HG02798 (cell line): ENCODE data around the gene ZNF774.
A peak's percentile ranks its signal among the peaks of the same experiment; 100 is the strongest.
"Not testable (repeated sequence)": the region's sequence is repeated elsewhere in the genome, so short reads cannot be mapped to it uniquely, and the experiment has no call there.

Source experiments
- ATAC-seq: cut with Tn5 transposase; IDR thresholded peaks from one replicate; pipeline ENCODE4 v1.9.1; 2021; ENCODE audit warnings: mild to moderate bottlenecking; ENCODE audit not compliant: unreplicated experiment, poor library complexity

Gene ZNF774

DNA sequence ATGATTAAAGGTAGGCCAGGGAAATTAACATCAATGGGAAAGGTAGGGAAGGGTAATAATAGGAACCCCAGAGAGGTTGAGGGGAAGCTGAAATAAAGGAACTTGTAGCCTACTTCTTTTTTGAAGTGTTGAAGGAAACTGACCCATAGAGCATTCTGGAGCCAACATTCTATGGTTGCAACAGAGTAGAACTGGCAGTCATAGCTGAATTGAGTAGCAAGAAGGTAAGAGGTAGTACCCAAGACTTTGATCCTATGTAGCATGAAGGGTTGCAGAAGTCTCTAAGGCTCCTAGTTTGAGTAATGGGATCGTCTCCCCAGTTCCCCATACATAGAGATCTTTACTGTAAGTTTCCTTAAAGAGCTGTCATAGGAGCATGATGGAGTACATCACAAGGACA lies 7.4 kb upstream of the ZNF774 start:
- no peak for ATAC-seq

DNA sequence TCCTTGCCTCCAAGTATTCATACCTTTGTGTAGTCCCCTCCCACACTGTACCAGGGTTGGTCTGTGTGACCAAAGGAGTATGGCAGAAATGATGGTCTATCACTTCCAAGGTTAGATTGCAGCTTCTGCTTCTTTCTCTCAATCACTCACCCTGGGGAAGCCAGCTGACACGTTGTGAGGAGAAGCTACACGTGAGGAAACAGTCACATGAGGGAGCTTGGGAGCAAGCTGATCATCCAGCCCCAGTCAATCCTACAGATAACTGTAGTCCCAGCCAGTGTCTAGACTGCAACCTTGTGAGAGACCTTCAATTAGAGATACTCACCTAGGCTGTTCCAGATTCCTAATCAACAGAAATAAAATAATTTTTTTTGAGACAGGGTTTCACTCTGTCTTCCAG lies 6.2 kb upstream of the ZNF774 start:
- no peak for ATAC-seq

DNA sequence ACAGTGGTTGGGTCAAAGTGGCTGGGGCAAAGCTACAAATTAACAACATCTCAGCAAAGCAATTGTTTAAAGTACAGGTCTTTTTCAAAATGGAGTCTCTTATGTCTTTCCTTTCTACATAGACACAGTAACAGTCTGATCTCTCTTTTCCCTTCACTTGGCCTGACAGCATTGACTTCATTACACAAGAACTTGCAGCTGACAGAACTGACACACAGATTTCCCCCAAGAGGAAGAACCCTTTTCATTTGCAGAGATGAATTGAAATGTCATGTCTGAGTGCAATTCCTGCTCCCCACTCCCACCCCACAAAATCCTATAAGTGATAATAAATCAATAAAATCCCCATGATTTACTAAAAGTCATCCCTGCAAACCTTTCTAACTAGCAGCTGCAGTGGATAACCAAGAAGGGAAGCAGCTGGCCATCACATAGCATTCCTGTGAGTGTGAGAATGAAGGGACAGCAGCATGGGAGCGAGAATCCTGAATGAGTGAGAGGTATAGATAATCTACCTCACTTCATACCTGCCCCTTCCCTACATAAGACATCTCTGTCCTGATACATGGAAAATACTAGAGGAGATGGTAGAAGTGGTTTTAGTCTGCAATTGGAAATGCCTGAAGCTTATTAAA lies 4.5 kb upstream of the ZNF774 start:
- not testable (repeated sequence) for ATAC-seq

DNA sequence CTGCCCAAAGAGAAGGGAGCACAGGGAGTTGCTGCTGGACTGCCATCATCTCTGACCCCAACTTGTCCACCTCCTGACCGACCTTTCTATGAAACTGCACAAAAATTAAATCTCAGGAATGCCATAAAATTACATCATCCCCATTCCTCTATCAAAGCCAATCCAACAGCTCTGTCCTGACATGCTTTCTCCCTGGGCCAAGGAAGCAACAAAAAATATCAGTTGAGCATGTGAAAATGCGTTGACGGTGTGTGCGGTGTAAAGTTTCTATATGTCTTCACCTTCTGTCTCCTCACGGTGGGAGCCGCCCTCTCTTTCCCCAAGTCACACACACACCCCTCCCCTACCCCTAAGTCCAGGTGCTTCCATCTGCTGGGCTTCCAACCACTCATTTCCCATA lies 3.6 kb upstream of the ZNF774 start:
- ATAC-seq, result no peak

DNA sequence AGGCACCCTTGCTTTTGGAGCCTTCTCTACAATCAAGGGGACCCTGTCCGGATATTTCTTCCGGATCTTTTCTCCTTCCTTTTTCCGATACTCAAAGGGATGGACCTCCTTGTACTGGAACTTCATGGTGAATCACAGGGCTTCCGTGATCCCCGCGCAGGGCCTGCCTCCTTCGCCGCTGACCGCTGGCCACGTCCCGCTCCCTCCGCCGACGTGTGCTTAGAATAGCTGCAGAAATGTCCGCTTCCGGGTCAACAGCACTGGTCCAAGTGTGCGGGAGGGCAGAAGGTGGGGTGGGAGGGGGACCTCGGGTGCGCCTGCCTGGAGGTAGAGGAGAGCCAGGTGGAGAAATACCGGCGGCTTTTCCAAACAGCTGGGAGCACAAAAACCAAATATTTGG lies 3.0 kb upstream of the ZNF774 start:
- no peak for ATAC-seq

DNA sequence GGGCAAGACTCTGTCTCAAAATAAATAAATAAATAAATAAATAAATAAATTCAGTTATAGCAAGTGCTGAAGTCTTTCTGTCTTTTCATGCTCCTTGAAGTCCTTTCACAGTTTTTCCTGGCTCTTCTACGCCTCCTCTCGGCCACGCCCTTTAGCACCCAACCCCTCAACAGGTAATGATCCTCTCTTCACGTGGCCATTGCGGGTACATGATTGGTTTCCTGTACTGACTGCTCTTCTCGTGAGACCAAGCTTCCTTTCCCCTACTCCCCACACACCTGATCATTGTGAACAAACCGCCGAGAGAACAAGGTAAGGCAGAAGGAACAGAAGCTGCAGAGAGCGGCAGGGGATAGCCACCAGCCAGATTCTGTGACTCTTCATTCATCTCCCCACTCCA lies 2.3 kb upstream of the ZNF774 start:
- ATAC-seq, result no peak

DNA sequence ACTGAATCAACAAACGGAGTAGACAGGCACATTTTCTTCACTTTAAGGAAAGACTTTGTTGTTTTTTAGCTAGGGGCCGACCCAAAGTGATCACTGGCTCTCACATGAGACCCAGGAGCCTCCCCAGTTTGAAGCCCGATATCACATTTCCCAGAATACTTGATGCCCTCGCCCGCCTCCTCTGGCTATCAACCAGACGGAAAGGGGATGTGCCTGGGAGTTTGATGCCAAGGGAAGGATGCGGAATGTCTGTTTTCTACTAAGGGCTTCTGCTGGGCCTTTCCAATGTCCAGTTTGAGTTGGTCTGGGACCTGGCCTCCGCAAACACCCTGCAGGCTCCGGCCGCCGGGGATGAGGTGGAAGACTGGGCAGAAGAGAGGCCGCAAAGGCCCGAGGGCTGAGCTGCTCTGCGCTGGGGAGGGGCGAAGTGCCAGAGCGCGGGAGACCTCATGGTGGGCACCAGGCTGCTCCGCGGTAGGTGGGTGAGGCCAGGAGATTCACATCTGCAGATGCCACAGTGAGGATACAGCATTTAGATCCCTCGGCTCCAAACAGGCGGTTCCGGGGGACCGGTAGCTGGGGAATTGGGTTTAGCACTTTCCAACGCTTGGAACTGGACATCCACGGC lies 491 bp upstream of the ZNF774 start:
- ATAC-seq, result peak; percentile 11

DNA sequence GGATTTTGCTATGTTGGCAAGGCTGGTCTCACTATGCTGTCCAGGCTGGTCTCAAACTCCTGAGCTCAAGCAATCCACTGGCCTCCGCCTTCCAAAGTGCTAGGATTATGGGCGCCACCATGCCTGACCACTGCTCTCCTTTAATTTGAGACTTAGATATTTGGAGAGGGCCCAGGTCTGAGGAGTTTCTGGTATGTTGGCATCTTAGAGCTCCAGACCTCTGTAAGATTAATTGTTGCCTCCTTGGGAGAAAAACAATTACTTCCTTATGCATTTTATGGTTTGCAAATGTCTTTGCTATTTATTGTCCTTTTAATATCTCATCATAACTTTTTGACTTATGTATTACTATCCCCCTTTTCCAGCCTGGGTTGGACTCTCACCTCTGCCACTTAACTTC lies 2.9 kb downstream of the ZNF774 start:
- ATAC-seq, result no peak

DNA sequence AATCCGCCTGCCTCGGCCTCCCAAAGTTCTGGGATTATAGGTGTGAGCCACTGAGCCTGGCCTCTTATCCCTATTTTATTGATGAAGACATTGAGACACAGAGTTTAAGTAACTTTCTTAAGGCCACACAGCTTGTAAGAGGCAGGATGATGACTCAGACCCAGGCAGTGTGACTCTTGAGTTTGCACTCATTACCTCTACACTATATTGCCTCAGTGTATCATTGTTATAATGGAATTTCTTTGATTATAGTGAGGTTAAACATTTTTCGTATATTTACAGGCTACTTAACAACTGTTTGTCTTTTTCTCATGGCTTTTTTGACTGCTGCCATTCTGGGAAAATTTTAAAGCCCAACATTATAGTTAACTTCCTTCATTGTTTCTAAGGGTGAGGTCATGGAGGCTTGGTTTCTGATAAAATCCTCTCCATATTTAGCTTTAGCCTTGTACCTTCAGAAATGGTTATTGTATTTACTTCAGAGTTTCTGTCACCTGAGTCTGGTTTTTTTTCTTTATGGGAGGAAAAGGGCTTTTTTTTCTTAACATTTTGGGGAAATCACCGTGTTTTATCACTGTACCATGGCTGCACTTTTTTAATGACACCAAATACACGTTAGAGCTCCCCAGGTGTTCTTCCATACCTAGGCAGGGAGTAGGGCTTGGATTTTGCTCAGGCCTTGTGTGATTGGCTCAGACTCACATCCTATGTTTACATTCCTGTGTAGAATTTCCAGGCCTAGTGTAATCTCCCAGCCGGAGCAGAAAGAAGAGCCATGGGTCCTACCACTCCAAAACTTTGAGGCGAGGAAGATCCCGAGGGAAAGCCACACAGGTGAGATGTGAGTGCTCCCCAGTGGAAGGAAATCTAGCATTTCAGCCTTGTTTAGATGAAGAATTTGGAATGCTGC lies 6.3 kb downstream of the ZNF774 start:
- no peak for ATAC-seq

DNA sequence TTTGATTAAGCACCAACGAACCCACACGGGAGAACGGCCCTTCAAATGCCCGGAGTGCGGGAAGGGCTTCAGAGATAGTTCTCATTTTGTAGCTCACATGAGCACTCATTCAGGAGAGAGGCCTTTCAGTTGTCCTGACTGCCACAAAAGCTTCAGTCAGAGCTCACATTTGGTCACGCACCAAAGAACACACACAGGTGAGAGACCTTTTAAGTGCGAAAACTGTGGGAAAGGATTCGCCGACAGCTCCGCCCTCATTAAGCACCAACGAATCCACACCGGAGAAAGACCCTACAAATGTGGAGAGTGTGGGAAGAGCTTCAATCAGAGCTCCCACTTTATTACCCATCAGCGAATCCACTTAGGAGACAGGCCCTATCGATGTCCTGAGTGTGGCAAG lies 8.7 kb downstream of the ZNF774 start:
- no peak for ATAC-seq

DNA sequence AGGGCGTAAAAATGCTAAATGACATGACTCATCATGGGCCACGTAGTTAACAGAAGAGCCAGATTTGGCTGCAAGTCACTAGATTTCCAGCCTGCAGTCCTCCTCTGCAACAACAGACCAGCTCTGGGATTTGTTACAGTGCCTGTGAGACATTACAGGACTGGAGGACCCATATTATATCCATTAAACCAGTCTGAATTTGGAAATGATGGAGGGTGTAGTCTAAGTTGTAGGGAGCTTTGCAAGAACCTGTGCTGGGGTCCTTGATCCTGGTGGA lies 10.8 kb downstream of the ZNF774 start:
- no peak for ATAC-seq

DNA sequence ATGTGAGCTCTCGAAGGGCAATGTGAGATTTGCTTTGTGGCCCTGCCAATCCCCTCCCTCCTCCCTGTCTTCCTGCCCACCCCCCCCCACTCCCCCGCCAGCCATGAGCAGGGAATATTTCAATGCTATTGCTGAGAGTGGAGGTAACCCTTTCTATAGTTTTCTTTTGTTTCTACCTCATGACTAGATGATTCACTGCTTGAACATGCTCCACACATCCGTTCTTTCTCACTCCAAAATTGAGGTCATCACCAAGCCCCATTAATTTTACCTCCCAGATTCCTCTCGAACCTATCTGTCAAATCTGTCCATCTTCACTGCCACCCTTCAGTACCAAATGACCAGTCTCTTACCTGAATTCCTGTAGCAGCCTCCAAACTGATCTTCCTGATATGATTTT lies 12.2 kb downstream of the ZNF774 start:
- no peak for ATAC-seq

DNA sequence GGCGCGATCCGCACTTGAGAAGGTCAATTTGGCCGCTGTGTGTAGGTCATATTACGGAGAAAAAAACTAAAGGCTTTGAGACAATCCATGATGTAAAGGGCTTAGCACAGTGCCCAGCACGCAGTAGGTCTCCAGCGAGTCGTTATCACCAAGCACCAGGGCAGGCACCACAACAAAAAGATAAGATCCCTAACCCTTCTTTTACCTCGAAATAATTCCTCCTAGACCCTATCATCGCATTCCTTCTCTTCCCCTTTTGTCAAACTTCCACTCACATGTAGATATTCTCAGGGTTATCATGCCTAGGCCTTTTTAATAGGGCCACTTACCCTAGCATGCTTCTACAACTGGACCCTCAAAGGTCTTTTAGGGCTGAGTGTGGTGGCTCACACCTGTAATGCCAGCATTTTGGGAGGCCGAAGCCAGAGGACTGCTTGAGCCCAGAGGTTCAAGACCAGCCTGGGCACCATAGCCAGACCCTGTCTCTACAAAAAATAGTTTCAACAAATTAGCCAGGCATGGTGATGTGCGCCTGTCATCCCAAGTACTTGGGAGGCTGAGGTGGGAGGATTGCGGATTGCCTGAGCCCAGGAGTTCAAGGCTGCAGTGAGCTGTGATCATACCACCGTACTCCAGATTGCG lies 13.5 kb downstream of the ZNF774 start:
- ATAC-seq, result no peak

DNA sequence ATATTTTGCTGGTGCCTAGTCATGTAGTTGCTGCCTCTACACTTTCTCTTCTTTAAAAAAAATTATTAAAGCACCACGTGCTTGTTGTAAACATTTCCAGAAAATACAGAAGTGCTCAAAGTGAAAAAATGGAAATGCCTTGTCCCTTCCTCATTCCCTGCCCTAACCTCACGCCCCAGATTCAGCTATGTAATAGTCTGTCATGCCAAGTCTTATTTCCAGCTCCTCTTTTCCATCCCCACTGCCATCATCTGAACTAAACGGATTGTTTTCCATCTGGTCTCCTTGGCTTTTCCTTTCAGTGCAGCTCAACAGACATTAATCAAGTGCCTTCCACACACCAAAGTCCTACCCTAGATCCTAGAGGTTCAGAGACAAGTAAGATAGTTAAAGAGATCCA lies 15.5 kb downstream of the ZNF774 start:
- ATAC-seq, result no peak

DNA sequence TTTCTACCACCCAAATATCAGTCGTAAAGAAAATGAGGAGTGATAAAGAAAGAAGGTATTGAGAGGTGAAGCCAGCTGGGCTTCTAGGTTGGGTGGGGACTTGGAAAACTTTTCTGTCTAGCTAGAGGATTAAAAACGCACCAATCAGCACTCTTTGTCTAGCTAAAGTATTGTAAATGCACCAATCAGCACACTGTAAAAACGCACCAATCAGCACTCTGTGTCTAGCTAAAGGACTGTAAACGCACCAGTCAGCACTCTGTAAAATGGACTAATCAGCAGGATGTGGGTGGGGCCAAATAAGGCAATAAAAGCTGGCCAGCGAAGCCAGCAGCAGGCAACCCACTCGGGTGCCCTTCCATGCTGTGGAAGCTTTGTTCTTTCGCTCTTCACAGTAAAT lies 23.0 kb downstream of the ZNF774 start:
- no peak for ATAC-seq

DNA sequence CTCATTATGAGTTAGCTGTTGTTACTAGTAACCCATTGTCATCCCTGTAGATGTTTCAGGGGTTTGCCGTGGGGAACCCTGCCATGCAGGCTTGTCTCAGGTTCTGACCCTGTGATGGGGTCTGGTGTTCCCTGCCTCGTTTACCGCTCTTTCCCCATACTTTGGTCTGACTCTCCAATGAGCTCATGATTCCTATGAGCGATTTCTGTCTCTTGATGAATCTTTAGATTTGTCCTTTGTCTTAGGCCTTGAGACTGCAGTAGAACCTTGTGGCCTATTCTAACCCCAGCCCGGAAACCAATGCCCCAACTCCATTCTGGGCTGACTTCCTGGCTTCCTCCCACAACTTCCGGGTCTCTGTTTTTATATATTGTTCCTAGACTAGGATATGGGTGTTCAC lies 24.7 kb downstream of the ZNF774 start:
- ATAC-seq, result no peak

DNA sequence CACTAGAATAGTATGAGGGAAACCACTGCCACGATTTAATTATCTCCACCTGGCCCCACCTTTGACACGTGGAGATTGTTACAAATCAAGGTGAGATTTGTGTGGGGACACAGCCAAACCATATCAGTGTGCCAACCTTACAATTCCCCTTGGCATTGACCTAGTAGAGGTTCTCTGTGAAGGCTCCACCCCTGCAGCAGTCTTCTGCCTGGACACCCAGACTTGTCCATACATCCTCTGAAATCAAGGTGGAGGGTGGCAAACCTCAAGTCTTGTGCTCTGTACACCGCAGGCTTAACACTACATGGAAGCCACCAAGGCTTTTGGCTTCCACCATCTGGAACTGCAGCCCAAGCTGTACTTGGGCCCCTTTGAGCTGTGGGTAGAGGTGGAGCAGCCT lies 27.2 kb downstream of the ZNF774 start:
- ATAC-seq, result no peak

DNA sequence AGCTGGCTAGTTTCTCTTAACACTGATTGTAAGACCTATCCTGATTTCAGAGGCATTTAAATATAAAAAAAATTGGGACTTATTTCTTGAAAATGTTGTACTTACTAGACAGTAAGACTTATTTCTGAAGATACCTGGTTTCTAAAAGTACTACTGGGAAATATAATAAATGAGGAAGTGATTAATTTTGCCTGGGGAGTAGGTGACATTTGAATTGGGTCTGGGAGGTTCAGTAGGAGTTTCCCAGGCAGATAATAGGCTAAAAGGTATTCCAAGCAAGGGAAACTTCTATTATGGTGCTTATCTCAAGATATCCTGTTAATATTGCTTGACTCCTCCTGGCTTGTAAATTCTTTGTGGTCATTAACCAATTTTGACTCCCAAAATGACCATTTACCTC lies 29.4 kb downstream of the ZNF774 start:
- ATAC-seq, result no peak

DNA sequence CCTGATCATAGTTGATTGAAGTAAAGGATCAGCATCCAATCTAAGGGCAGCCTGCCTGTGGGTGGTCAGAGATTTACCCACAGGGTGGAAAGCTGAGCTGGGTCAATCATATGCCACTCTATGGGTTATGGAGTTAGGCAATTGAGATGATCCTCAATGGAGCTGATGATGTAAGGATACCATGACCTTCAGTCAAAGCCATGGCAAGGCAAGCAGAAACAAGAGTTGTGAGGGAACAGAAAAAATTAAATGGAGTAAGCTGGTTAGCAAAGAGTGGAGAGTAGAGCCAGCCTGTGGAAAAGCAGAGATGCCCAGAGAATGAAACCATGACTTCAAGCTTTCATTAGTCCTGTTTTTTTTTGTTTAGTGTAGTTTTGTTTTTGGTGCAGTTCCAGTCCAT lies 30.2 kb downstream of the ZNF774 start:
- ATAC-seq, result no peak

DNA sequence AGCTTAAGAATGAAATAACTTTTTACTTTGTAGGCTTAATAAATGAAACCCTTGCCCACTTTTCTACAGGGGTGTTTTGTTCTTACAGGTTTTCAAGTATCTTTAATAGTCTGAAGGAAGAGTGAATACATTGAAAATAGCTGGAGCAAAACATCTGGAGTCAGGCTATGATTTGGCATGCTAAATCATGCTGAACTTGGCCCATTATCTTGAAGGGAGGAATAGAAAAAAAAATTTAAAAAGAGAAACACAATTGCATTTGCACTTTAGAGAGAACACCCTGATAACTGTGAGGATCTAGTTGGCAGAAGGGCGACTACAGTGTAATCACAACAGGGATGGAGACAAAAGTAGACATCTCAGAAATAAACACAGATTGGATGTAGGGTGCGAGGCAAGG lies 34.1 kb downstream of the ZNF774 start:
- ATAC-seq, result no peak
